NCI-H128 (cell line): Measurements from ENCODE around the gene FRRS1L.

Source experiments
- DNase-seq: peaks from one replicate; lab custom pipeline; 2025; ENCODE audit not compliant: unreplicated experiment; lab: John Stamatoyannopoulos, UW

The FRRS1L gene

GRCh38 chr9:109107402-109108240 lies 59.4 kb downstream of the FRRS1L start:
- DNase-seq: no peak

- DNase-seq: no peak
Measured at GRCh38 chr9:109101810-109102209, 65.2 kb downstream of the FRRS1L start.

- DNase-seq: no peak
Measured at GRCh38 chr9:109101202-109101595, 65.8 kb downstream of the FRRS1L start.

GRCh38 chr9:109100543-109101201 lies 66.4 kb downstream of the FRRS1L start:
- no peak for DNase-seq

- DNase-seq: no peak
Measured at GRCh38 chr9:109098960-109099308, 68.1 kb downstream of the FRRS1L start.

- no peak for DNase-seq
Measured at GRCh38 chr9:109098171-109098959, 68.7 kb downstream of the FRRS1L start.

GRCh38 chr9:109097146-109097545 lies 69.9 kb downstream of the FRRS1L start:
- no peak for DNase-seq

- no peak for DNase-seq
Measured at GRCh38 chr9:109095321-109095720, 71.7 kb downstream of the FRRS1L start.

GRCh38 chr9:109094268-109094667 lies 72.8 kb downstream of the FRRS1L start:
- no peak for DNase-seq

GRCh38 chr9:109092587-109092986 lies 74.5 kb downstream of the FRRS1L start:
- DNase-seq: no peak

GRCh38 chr9:109092051-109092580 lies 74.9 kb downstream of the FRRS1L start:
- DNase-seq: no peak

- DNase-seq: no peak
Measured at GRCh38 chr9:109088221-109088620, 78.8 kb downstream of the FRRS1L start.

GRCh38 chr9:109087795-109088194 lies 79.3 kb downstream of the FRRS1L start:
- no peak for DNase-seq

- DNase-seq: no peak
Measured at GRCh38 chr9:109086221-109086620, 80.8 kb downstream of the FRRS1L start.

GRCh38 chr9:109085510-109085909 lies 81.5 kb downstream of the FRRS1L start:
- DNase-seq: no peak

- no peak for DNase-seq
Measured at GRCh38 chr9:109083813-109084405, 83.1 kb downstream of the FRRS1L start.

GRCh38 chr9:109083141-109083540 lies 83.9 kb downstream of the FRRS1L start:
- no peak for DNase-seq

GRCh38 chr9:109082091-109082620 lies 84.9 kb downstream of the FRRS1L start:
- DNase-seq: no peak
